ENCODE results near the gene CCNL1. TPM values are rescaled to one million over a fixed set of nuclear protein-coding genes. Genes with fewer than 3 reads are reported as not detected.

CCNL1 gene
- total and polyA plus RNA-seq, 2 donors (not counting 3 experiments of a cell fraction or from before 2014, with no cell fraction given), result 119 to 137 TPM

GRCh38 chr3:157155591-157155990, 4.4 kb downstream of the CCNL1 start:
- H3K36me3 ChIP-seq (ENCODE audit: control insufficient read depth in 2 of 2, extremely low read depth in 1 of 2, insufficient read depth in 2 of 2, low read length in 2 of 2), result peaks cover 14 to 56% of the 10 kb centered on the region in 2 experiments
- no TSS peak for BruUV-seq (replicated peaks)
- ChIA-PET POLR2A (no interaction called here), CTCF (interaction anchor here (1.0 to 3.3 kb wide), 5 partner anchors 10 to 49 kb away, joined by 3 to 18 read pairs (median 3); no protein-coding TSS in a partner anchor)
- H3K9me3 ChIP-seq (replicated peaks; ENCODE audit: control insufficient read depth, insufficient read depth, low read length), result no peaks in the 10 kb centered on the region
- no peaks in the 10 kb centered on the region for H3K27me3 ChIP-seq (ENCODE audit: control insufficient read depth in 2 of 2, insufficient read depth in 2 of 2, low read length in 2 of 2)
- no peak overlapping the region for H2AFZ ChIP-seq (ENCODE audit: low read depth, low read length)
- H3K4me3 ChIP-seq (replicated peaks in 1 of 3; ENCODE audit: insufficient read depth in 1 of 3, low read depth in 1 of 3, low read length in 3 of 3), result peak overlapping the region in 1 of 3 experiments; percentile 97
- intact Hi-C loops (cut with micrococcal nuclease) (no loop called here), dilution Hi-C loops (cut with MboI; ENCODE audit: extremely low pct_ligation_motif_present, low sequenced_read_pairs) (no loop called here)
- H3K79me2 ChIP-seq (ENCODE audit: control insufficient read depth, insufficient read depth, low read length), result peaks cover 77% of the 10 kb centered on the region
- FAIRE-seq (no peak), DNase-seq (ENCODE audit: low read depth, low spot score) (no peak)
- peaks cover 43% of the 10 kb centered on the region for H3K4me1 ChIP-seq (ENCODE audit: control insufficient read depth, extremely low read depth, insufficient read depth, low read length)
- H3K4me2 ChIP-seq (ENCODE audit: insufficient read depth, low read length), result peak overlapping the region; percentile 95
- no peaks in the 10 kb centered on the region for H3K9me1 ChIP-seq (replicated peaks; ENCODE audit: control insufficient read depth, extremely low read depth, insufficient read depth, low read length)
- TF ChIP-seq GATA2 (IDR thresholded peaks at IDR 0.05; ENCODE audit: insufficient read depth, insufficient read length, low read depth, low read length), result no peak
- no peak for TF ChIP-seq JUN (IDR thresholded peaks at IDR 0.05; ENCODE audit: borderline replicate concordance, insufficient read depth, insufficient read length, low read depth)
- TF ChIP-seq FOS (IDR thresholded peaks at IDR 0.05; ENCODE audit: borderline replicate concordance, insufficient read depth, low read length), result no peak
- TF ChIP-seq MYC (IDR thresholded peaks at IDR 0.05; ENCODE audit: low read depth, low read length), result no peak
- no peak for TF ChIP-seq MAX (IDR thresholded peaks at IDR 0.05; ENCODE audit: insufficient read depth, insufficient read length)
- no peak overlapping the region for H3K9ac ChIP-seq (replicated peaks; ENCODE audit: extremely low read depth, insufficient read depth, low read length)
- H3K27ac ChIP-seq (ENCODE audit: insufficient read depth, low read depth, low read length), result no peak overlapping the region
- H4K20me1 ChIP-seq (replicated peaks; ENCODE audit: control insufficient read depth, extremely low read depth, insufficient read depth, low read length), result peaks cover 30% of the 10 kb centered on the region

- FAIRE-seq (no peak), DNase-seq (ENCODE audit: low read depth, low spot score) (no peak)
- BruUV-seq (replicated peaks), result no TSS peak
- ChIA-PET CTCF (interaction anchor here (1.0 to 3.3 kb wide), 3 partner anchors 9 to 50 kb away, joined by 3 to 18 read pairs (median 6); no protein-coding TSS in a partner anchor), POLR2A (interaction anchor here (0.7 kb wide), 1 partner anchor 21 kb away, joined by 4 read pairs; no protein-coding TSS in a partner anchor)
- peaks cover 78% of the 10 kb centered on the region for H3K79me2 ChIP-seq (ENCODE audit: control insufficient read depth, insufficient read depth, low read length)
- H3K4me1 ChIP-seq (ENCODE audit: control insufficient read depth, extremely low read depth, insufficient read depth, low read length), result peaks cover 39% of the 10 kb centered on the region
- H3K4me2 ChIP-seq (ENCODE audit: insufficient read depth, low read length), result peak overlapping the region; percentile 95
- peak overlapping the region in 1 of 3 experiments; percentile 97 for H3K4me3 ChIP-seq (replicated peaks in 1 of 3; ENCODE audit: insufficient read depth in 1 of 3, low read depth in 1 of 3, low read length in 3 of 3)
- no peak overlapping the region for H2AFZ ChIP-seq (ENCODE audit: low read depth, low read length)
- dilution Hi-C loops (cut with MboI; ENCODE audit: extremely low pct_ligation_motif_present, low sequenced_read_pairs) (no loop called here), intact Hi-C loops (cut with micrococcal nuclease) (no loop called here)
- no peaks in the 10 kb centered on the region for H3K27me3 ChIP-seq (ENCODE audit: control insufficient read depth in 2 of 2, insufficient read depth in 2 of 2, low read length in 2 of 2)
- peaks cover 18 to 61% of the 10 kb centered on the region in 2 experiments for H3K36me3 ChIP-seq (ENCODE audit: control insufficient read depth in 2 of 2, extremely low read depth in 1 of 2, insufficient read depth in 2 of 2, low read length in 2 of 2)
- TF ChIP-seq MAX (IDR thresholded peaks at IDR 0.05; ENCODE audit: insufficient read depth, insufficient read length) (no peak), CTCF (IDR thresholded peaks at IDR 0.05; ENCODE audit: extremely low read depth in 1 of 2, insufficient read depth in 1 of 2, low read depth in 1 of 2, low read length in 2 of 2) (no peak), POLR2AphosphoS5 (IDR thresholded peaks at IDR 0.05; ENCODE audit: insufficient read depth, low read depth, low read length) (no peak), GATA2 (IDR thresholded peaks at IDR 0.05; ENCODE audit: insufficient read depth, insufficient read length, low read depth, low read length) (no peak), POLR2A (IDR thresholded peaks at IDR 0.05; ENCODE audit: low read depth, low read length) (no peak), FOS (IDR thresholded peaks at IDR 0.05; ENCODE audit: borderline replicate concordance, insufficient read depth, low read length) (no peak)
- no peaks in the 10 kb centered on the region for H3K9me3 ChIP-seq (replicated peaks; ENCODE audit: control insufficient read depth, insufficient read depth, low read length)
- H4K20me1 ChIP-seq (replicated peaks; ENCODE audit: control insufficient read depth, extremely low read depth, insufficient read depth, low read length), result peaks cover 30% of the 10 kb centered on the region
- H3K27ac ChIP-seq (ENCODE audit: insufficient read depth, low read depth, low read length), result no peak overlapping the region
- no peaks in the 10 kb centered on the region for H3K9me1 ChIP-seq (replicated peaks; ENCODE audit: control insufficient read depth, extremely low read depth, insufficient read depth, low read length)
- H3K9ac ChIP-seq (replicated peaks; ENCODE audit: extremely low read depth, insufficient read depth, low read length), result no peak overlapping the region
Observed at GRCh38 chr3:157154563-157155330, 5.2 kb downstream of the CCNL1 start.

All from endothelial cell of umbilical vein (primary cell).